Activated CD8-positive, alpha-beta T cell treated with anti-CD3 and anti-CD28 coated beads, Interleukin-2, amount 10 ng/mL, durations not matched to agents 7 days and 5 days (primary cell): ENCODE measurements around the gene TMEM151B. TPM values are rescaled to one million over a fixed set of nuclear protein-coding genes. Genes with fewer than 3 reads are reported as not detected.

ENCODE experiments used
- ATAC-seq: fragments of 150-1000 bp; cut with Tn5 transposase; one replicate; pipeline ENCODE4 v1.10.0; 2021; ENCODE audit warnings: moderate library complexity
- CTCF ChIA-PET: fragments of 350-600 bp; sonication (Branson Sonifier 250); formaldehyde crosslinking; loops from one replicate; lab custom pipeline; 2021; ENCODE audit warnings: antibody characterized with exemption; lab: Charles Lee
- POLR2A ChIA-PET: fragments of 350-600 bp; sonication (Branson Sonifier 250); formaldehyde crosslinking; loops from one replicate; lab custom pipeline; 2021; ENCODE audit warnings: antibody characterized with exemption; lab: Charles Lee
- DNase-seq: peaks from one replicate; pipeline ENCODE4 v3.0.0-alpha.2; 2020
- H3K27ac Mint-ChIP-seq: one replicate; pipeline ENCODE4 v1.8.0; 2021; ENCODE audit warnings: mild to moderate bottlenecking, mixed read lengths
- H3K27me3 Mint-ChIP-seq: one replicate; pipeline ENCODE4 v1.8.0; 2021; ENCODE audit warnings: low read depth, mixed read lengths
- H3K36me3 Mint-ChIP-seq: one replicate; pipeline ENCODE4 v1.8.0; 2021; ENCODE audit warnings: low read depth, mixed read lengths
- H3K4me1 Mint-ChIP-seq: one replicate; pipeline ENCODE4 v1.8.0; 2021; ENCODE audit warnings: low read depth, mixed read lengths
- H3K4me3 Mint-ChIP-seq: one replicate; pipeline ENCODE4 v1.8.0; 2021; ENCODE audit warnings: mild to moderate bottlenecking, mixed read lengths
- H3K9me3 Mint-ChIP-seq: one replicate; pipeline ENCODE4 v1.8.0; 2022; ENCODE audit warnings: mixed read lengths; ENCODE audit not compliant: insufficient read depth
- total RNA-seq, 2 experiments: library from RNA; stranded (reverse); gene quantifications; one replicate each; pipeline ENCODE4 v1.2.3, GENCODE V29; 2021

TMEM151B gene
- total RNA-seq: not detected

DNA sequence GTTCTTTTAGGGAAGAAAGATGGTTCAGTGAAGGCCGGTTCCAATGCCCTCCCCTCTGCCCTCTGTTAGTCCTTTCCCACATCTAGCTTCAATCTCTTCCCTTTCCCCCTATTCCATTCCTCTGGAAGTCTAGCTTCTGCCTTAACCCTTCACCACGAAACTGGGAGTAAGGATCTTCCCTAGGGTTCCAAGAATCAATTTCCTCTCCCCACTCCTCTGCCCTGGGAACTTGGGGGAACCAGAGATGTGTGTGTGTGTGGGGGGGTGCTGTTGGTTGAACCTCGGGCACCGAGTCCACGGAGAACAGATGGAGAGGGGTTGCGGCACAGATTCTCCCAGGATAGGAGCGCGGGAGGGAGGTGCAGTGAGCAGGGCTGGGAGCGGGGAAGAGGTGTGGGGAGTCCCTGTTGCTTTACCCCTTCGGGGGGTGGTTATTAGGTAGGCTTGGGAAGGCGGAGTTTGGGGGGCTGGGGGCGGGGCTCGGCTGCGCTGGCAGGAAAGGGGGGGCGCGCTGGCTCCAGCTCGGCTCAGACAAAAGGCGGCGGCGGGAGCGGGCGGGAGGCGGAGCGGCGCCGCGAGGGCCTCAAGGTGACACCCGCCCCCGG lies at the start of gene TMEM151B:
Gene TMEM151B (plus strand): TSS at position 530 of the 605 bp plus-strand sequence. CDS start 293 bp downstream, outside the sequence.
- H3K27me3 Mint-ChIP-seq: peaks cover 49% of the 10 kb centered on the region
- no peak for ATAC-seq
- no peak within 1 kb of the TSS for H3K27ac Mint-ChIP-seq
- H3K36me3 Mint-ChIP-seq: peaks cover 1% of the 10 kb centered on the region
- CTCF ChIA-PET: interaction anchor here (4.5 to 7.4 kb wide), 3 partner anchors 35 to 66 kb away, joined by 49 to 137 read pairs (median 81); partner anchors contain the start of gene AARS2
- H3K4me1 Mint-ChIP-seq: peaks cover 34% of the 10 kb centered on the region
- H3K4me3 Mint-ChIP-seq: no peak within 1 kb of the TSS
- POLR2A ChIA-PET: interaction anchor here (0.6 to 0.9 kb wide), 2 partner anchors 118 to 1107 kb away, joined by 3 read pairs; partner anchors contain the start of gene CDC5L
- no peak for DNase-seq
- H3K9me3 Mint-ChIP-seq: no peaks in the 10 kb centered on the region

GRCh38 chr6:44220913-44221290 lies 49.3 kb upstream of the TMEM151B start:
- Mint-ChIP-seq H3K4me3 (no peak overlapping the region), H3K36me3 (peaks cover 2% of the 10 kb centered on the region), H3K27ac (peak overlapping the region; percentile 3), H3K27me3 (peaks cover 9% of the 10 kb centered on the region), H3K4me1 (peaks cover 50% of the 10 kb centered on the region), H3K9me3 (no peaks in the 10 kb centered on the region)
- DNase-seq (no peak), ATAC-seq (no peak)
- CTCF ChIA-PET: interaction anchor here (0.6 to 2.0 kb wide), 8 partner anchors 9 to 48 kb away, joined by 3 to 10 read pairs (median 5); partner anchors contain the start of genes HSP90AB1 and SLC35B2
- POLR2A ChIA-PET: interaction anchor here (0.7 to 4.1 kb wide), 2 partner anchors 26 to 31 kb away, joined by 3 to 37 read pairs; partner anchors contain the start of gene HSP90AB1

- DNase-seq (peak; percentile 82), ATAC-seq (peak; percentile 64)
- CTCF ChIA-PET: interaction anchor here (0.6 to 2.0 kb wide), 10 partner anchors 9 to 49 kb away, joined by 3 to 10 read pairs (median 5); partner anchors contain the start of genes HSP90AB1 and SLC35B2
- Mint-ChIP-seq H3K4me1 (peaks cover 54% of the 10 kb centered on the region), H3K9me3 (no peaks in the 10 kb centered on the region), H3K27ac (peak overlapping the region; percentile 3), H3K4me3 (no peak overlapping the region), H3K36me3 (peaks cover 2% of the 10 kb centered on the region), H3K27me3 (peaks cover 9% of the 10 kb centered on the region)
- POLR2A ChIA-PET: interaction anchor here (0.6 to 4.1 kb wide), 3 partner anchors 25 to 602 kb away, joined by 3 to 37 read pairs (median 3); partner anchors contain the start of gene HSP90AB1
Measured at GRCh38 chr6:44221291-44221960, 48.8 kb upstream of the TMEM151B start.

- Mint-ChIP-seq H3K4me1 (peaks cover 56% of the 10 kb centered on the region), H3K27me3 (peaks cover 9% of the 10 kb centered on the region), H3K27ac (no peak overlapping the region), H3K9me3 (no peaks in the 10 kb centered on the region), H3K4me3 (no peak overlapping the region), H3K36me3 (peaks cover 2% of the 10 kb centered on the region)
- DNase-seq (no peak), ATAC-seq (no peak)
- POLR2A ChIA-PET: interaction anchor here (0.6 to 4.1 kb wide), 2 partner anchors 25 to 602 kb away, joined by 3 to 37 read pairs; partner anchors contain the start of gene HSP90AB1
- CTCF ChIA-PET: interaction anchor here (1.0 to 2.0 kb wide), 11 partner anchors 10 to 114 kb away, joined by 3 to 10 read pairs (median 5); partner anchors contain the start of genes HSP90AB1 and SLC35B2
Measured at GRCh38 chr6:44221961-44222335, 48.3 kb upstream of the TMEM151B start.

GRCh38 chr6:44222486-44223318 lies 47.5 kb upstream of the TMEM151B start:
- DNase-seq (no peak), ATAC-seq (no peak)
- peak overlapping the region; percentile 79 for H3K27ac Mint-ChIP-seq
- CTCF ChIA-PET: interaction anchor here (1.0 to 4.0 kb wide), 10 partner anchors 12 to 115 kb away, joined by 3 to 37 read pairs (median 5); partner anchors contain the start of gene SLC35B2
- H3K4me1 Mint-ChIP-seq: peaks cover 56% of the 10 kb centered on the region
- peaks cover 2% of the 10 kb centered on the region for H3K36me3 Mint-ChIP-seq
- POLR2A ChIA-PET: interaction anchor here (4.1 kb wide), 1 partner anchor 24 kb away, joined by 37 read pairs; the partner anchor contains the start of gene HSP90AB1
- peak overlapping the region; percentile 80 for H3K4me3 Mint-ChIP-seq
- H3K9me3 Mint-ChIP-seq: no peaks in the 10 kb centered on the region
- peaks cover 8% of the 10 kb centered on the region for H3K27me3 Mint-ChIP-seq

GRCh38 chr6:44223319-44224028 lies 46.8 kb upstream of the TMEM151B start, which contains the start of gene SLC29A1:
TSS of gene SLC29A1 (plus strand) at chr6:44223595. CDS start at chr6:44227314, 3,719 bp downstream.
- peaks cover 51% of the 10 kb centered on the region for H3K4me1 Mint-ChIP-seq
- peaks cover 2% of the 10 kb centered on the region for H3K27me3 Mint-ChIP-seq
- peak; percentile 88 for DNase-seq
- peaks cover 2% of the 10 kb centered on the region for H3K36me3 Mint-ChIP-seq
- peak; percentile 84 for ATAC-seq
- CTCF ChIA-PET: interaction anchor here (1.0 to 4.0 kb wide), 11 partner anchors 9 to 125 kb away, joined by 3 to 37 read pairs (median 5); partner anchors contain the start of gene SLC35B2
- no peaks in the 10 kb centered on the region for H3K9me3 Mint-ChIP-seq
- peak within 1 kb of the TSS; percentile 79 for H3K27ac Mint-ChIP-seq
- POLR2A ChIA-PET: interaction anchor here (1.1 to 4.1 kb wide), 2 partner anchors 23 to 33 kb away, joined by 5 to 37 read pairs; partner anchors contain the start of genes HSP90AB1 and SLC35B2
- peak within 1 kb of the TSS; percentile 80 for H3K4me3 Mint-ChIP-seq

DNA sequence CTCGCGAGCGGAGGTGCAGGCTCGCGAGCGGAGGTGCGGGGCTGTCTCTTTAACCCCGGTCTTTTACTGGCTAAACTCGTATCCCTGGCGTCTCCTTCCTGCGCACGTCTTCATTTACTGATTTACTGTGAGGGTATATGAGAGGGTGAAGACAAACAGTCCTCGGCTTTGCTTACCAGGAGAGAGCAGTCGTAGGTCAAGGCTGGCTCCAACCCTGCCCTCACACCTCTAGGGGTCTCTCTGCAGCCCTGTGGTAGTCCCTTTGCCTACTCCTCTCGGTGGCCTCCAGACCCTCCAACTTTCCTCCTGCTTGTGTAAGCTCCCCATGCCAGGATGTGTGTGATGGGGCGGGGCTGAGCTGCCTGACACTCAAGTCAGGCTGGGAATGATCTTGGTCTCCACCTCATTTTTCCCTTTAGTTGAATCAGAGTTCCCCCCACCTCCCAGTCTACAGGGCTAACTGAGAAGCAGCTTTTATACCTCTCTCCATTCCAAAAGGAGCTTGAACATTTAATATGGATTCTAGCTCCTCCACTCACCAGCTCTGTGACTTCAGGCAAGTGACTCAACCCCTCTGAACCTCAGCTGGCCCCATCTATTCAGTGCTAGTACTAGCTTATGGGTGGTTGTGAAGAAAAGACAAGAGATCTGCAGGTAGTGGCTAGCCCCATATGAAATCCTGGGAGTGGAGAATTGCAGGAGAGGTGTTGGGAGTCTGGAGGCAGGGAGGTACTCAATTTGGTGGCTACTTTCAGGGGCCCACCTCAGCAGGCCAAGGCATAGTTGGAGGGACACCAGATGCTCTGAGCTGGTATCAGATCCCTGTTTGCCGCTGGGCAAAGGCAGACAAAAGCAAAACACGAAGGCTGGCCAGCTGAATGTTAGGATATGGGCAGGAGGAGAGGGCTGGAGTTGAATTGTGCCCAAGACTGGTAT lies 46.0 kb upstream of the TMEM151B start:
- Mint-ChIP-seq H3K9me3 (no peaks in the 10 kb centered on the region), H3K27ac (peak overlapping the region; percentile 58), H3K4me1 (peaks cover 45% of the 10 kb centered on the region), H3K4me3 (peak overlapping the region; percentile 80), H3K36me3 (peaks cover 2% of the 10 kb centered on the region), H3K27me3 (no peaks in the 10 kb centered on the region)
- peak; percentile 20 for ATAC-seq
- POLR2A ChIA-PET: interaction anchor here (0.5 to 4.1 kb wide), 3 partner anchors 12 to 32 kb away, joined by 3 to 37 read pairs (median 5); partner anchors contain the start of genes HSP90AB1 and SLC35B2
- CTCF ChIA-PET: interaction anchor here (0.9 to 4.0 kb wide), 17 partner anchors 9 to 126 kb away, joined by 3 to 37 read pairs (median 3); partner anchors contain the start of genes AARS2, HSP90AB1, SLC35B2 and TMEM63B
- DNase-seq: peak; percentile 39

- DNase-seq: no peak
- peak overlapping the region; percentile 80 for H3K4me3 Mint-ChIP-seq
- ATAC-seq: no peak
- POLR2A ChIA-PET: interaction anchor here (1.1 to 4.1 kb wide), 2 partner anchors 22 to 32 kb away, joined by 5 to 37 read pairs; partner anchors contain the start of genes HSP90AB1 and SLC35B2
- H3K27me3 Mint-ChIP-seq: no peaks in the 10 kb centered on the region
- peaks cover 2% of the 10 kb centered on the region for H3K36me3 Mint-ChIP-seq
- H3K4me1 Mint-ChIP-seq: peaks cover 42% of the 10 kb centered on the region
- H3K9me3 Mint-ChIP-seq: no peaks in the 10 kb centered on the region
- CTCF ChIA-PET: interaction anchor here (0.9 to 4.0 kb wide), 15 partner anchors 8 to 127 kb away, joined by 3 to 37 read pairs (median 3); partner anchors contain the start of genes AARS2, HSP90AB1, SLC35B2 and TMEM63B
- no peak overlapping the region for H3K27ac Mint-ChIP-seq
Measured at GRCh38 chr6:44224965-44225305, 45.3 kb upstream of the TMEM151B start.

DNA sequence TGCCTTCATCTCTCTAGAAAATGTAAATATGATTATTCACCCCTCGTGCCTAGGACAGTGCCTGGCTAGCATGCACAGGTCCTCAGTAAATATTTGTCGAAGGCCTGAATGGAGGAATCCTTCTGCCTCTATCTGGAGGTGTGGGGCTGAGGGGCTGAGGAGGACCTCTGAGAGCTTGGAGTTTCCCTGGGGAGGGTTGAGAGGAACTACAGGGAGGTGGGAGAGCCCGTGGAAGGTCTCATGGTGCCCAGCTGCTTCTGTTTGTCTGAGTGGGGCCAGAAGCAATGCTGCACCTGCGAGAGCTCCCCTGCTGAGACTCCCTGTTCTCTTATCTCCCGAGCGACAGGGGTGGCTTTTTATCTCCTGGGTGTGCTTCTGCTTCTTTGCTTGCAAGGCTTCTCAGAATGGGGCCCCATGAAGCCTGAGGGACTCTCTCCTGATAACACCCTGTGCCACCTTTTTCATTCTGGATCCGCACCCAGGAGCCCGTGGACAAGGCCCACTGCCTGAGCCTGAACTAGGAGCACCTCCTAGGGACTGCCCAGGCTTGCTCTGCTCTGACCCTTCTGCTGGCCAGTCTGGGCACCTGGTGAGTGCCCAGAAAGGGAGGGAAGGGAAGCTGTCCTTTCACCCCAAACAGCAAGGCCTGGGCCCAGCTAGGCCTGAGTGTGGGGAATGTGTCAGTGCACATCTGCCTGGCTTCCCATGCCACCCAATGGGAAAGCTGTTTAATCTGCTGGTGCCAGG lies 44.5 kb upstream of the TMEM151B start:
- Mint-ChIP-seq H3K4me1 (peaks cover 41% of the 10 kb centered on the region), H3K9me3 (no peaks in the 10 kb centered on the region), H3K27me3 (no peaks in the 10 kb centered on the region), H3K36me3 (peaks cover 4% of the 10 kb centered on the region), H3K27ac (no peak overlapping the region), H3K4me3 (no peak overlapping the region)
- ChIA-PET CTCF (interaction anchor here (1.1 to 4.0 kb wide), 5 partner anchors 9 to 53 kb away, joined by 3 to 37 read pairs (median 19); partner anchors contain the start of gene SLC35B2), POLR2A (interaction anchor here (0.6 to 1.1 kb wide), 2 partner anchors 22 to 31 kb away, joined by 4 to 6 read pairs; no protein-coding TSS in a partner anchor)
- ATAC-seq (no peak), DNase-seq (no peak)
